Thyroid gland (tissue), 4 donors: ENCODE results near the gene PKD1L1.

ENCODE experiments used
- POLR2A ChIP-seq, 2 donors: fragments of 450-650 bp; IDR thresholded peaks; one replicate each; pipeline ENCODE4 v1.6.1; 2017; ENCODE audit warnings: antibody characterized with exemption in 2 of 2, mild to moderate bottlenecking in 2 of 2, moderate library complexity in 1 of 2
- TF ChIP-seq, protein P1 (sequence below), 6 experiments: fragments of 200-600 bp in 3 of 6; fragments of 450-650 bp in 3 of 6; sonication (generic) in 3 of 6; IDR thresholded peaks; one replicate each; pipeline ENCODE4 v1.5.1; 2016 to 2019; ENCODE audit warnings: antibody characterized with exemption in 6 of 6, mild to moderate bottlenecking in 2 of 6, inconsistent platforms in 1 of 6, moderate library complexity in 1 of 6

DNA sequence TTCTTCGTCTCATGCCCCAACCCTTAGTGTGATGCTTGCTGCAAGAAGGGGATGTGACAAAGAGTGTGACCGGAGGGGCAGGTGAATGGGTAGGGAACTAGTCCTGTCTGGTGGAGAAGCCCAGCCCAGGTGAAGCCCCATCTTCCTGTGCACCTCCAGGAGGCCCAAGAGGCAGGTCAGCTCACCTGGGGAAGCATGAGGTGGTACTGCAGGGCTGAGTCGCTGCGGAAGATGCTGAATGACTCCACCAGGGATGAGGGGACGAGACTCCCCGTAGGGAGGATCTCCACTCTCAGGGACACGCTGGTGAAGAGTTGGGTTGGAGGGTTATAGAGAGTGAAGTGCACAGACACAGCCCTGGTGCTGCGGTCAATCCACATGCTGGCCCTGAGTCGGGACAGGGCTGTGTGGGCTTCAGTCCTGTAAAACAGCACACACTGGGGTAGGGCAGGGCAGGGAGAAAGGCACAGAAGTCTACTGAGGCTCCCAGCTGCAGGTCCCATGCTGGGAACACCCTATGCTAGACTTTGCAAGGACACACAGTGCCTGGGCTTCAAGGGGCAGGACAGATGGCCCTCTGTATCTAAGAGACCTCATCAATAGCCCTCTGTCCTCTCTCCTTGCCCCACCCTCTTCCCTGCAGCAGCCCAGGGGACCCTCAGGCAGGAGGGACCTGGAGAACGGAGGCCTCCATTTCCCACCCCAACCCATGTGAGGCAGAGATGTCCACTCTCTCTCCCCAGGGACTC lies 136.5 kb downstream of the PKD1L1 start:
- TF ChIP-seq, protein P1, sequence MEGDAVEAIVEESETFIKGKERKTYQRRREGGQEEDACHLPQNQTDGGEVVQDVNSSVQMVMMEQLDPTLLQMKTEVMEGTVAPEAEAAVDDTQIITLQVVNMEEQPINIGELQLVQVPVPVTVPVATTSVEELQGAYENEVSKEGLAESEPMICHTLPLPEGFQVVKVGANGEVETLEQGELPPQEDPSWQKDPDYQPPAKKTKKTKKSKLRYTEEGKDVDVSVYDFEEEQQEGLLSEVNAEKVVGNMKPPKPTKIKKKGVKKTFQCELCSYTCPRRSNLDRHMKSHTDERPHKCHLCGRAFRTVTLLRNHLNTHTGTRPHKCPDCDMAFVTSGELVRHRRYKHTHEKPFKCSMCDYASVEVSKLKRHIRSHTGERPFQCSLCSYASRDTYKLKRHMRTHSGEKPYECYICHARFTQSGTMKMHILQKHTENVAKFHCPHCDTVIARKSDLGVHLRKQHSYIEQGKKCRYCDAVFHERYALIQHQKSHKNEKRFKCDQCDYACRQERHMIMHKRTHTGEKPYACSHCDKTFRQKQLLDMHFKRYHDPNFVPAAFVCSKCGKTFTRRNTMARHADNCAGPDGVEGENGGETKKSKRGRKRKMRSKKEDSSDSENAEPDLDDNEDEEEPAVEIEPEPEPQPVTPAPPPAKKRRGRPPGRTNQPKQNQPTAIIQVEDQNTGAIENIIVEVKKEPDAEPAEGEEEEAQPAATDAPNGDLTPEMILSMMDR (IDR thresholded peaks at IDR 0.05) = no peak
- no peak for TF ChIP-seq POLR2A (IDR thresholded peaks at IDR 0.05)
